K562 (cell line): Measurements from ENCODE around the gene SAPCD1.

Source experiments
- CHD4 ChIP-seq: fragments of 200-600 bp; sonication (generic); IDR thresholded peaks from 3 replicates; pipeline ENCODE4 v1.6.1; 2012; ENCODE audit warnings: low read depth, mild to moderate bottlenecking, mixed read lengths, low read length, inconsistent platforms; ENCODE audit not compliant: insufficient read depth, insufficient replicate concordance, poor library complexity, severe bottlenecking
- GTF2A2 ChIP-seq: IDR thresholded peaks from 2 replicates; pipeline ENCODE4 v1.6.1; 2016; ENCODE audit warnings: mild to moderate bottlenecking, missing genetic modification characterization, missing compliant biosample characterization
- POLR2A ChIP-seq: fragments of 450-650 bp; conservative IDR thresholded peaks from 2 replicates; pipeline ENCODE4 v1.6.1; 2016
- SP1 ChIP-seq: sonication (generic); formaldehyde crosslinking; IDR thresholded peaks from 2 replicates; pipeline ENCODE4 v1.8.1; 2022; ENCODE audit warnings: mild to moderate bottlenecking, missing genetic modification reagents
- TF ChIP-seq, protein P1 (sequence below): sonication (generic); formaldehyde crosslinking; IDR thresholded peaks from 2 replicates; pipeline ENCODE4 v1.9.0; 2022; ENCODE audit warnings: mild to moderate bottlenecking, missing genetic modification reagents

- TF ChIP-seq CHD4 (no peak), GTF2A2 (tag) (no peak), POLR2A (no peak), SP1 (no peak)
- TF ChIP-seq, protein P1, sequence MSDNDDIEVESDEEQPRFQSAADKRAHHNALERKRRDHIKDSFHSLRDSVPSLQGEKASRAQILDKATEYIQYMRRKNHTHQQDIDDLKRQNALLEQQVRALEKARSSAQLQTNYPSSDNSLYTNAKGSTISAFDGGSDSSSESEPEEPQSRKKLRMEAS (CRISPR knock-in tag) = no peak
Observed at GRCh38 chr6:31799781-31800180, 37.3 kb downstream of the SAPCD1 start.
